HG02970 (cell line): ENCODE results near the gene GCNA.
"Not testable (repeated sequence)": the region's sequence is repeated elsewhere in the genome, so short reads cannot be mapped to it uniquely, and the experiment has no call there.

ENCODE experiments used
- ATAC-seq: cut with Tn5 transposase; IDR thresholded peaks from one replicate; pipeline ENCODE4 v1.9.1; 2021; ENCODE audit warnings: mild to moderate bottlenecking, moderate library complexity, moderate number of reproducible peaks; ENCODE audit not compliant: unreplicated experiment, low FRiP score

GCNA gene

DNA sequence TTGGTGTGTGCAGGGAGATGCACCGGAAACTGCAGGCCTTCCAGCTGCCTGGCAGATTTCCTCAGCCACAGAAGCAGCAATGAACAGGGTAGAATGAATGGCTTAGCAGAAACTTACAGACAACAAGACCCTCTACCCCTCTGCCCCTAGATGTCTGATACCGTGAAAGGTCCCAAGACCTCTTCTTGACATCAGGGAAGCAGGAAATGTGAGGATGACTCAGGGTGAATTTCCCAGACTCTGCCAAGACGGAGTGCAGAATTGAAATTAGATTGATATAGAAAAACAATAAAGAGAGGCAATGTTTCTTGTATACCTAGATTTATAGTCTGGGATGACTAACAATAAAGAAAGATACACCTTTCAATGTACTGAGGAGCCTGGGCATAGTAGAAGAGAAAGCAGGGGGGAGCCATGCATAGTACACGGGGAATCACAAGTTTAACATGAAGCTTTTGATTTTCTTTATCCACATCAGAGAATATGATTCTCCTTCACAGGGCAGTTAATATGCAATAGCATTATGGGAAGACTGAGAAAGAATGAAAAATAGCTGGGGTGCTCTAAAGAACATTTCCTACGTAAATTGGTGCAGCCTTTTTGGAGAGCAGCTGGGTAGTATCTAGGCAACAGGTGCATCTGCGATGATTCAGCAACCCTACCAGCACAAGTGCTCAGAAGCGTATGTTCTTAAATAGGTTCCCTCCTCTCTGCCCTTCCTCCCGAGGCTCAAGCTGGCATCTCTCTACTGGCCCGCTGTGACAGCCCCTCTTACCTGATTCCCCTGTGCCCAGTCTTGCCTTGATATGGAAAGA lies 58.4 kb downstream of the GCNA start:
- no peak for ATAC-seq

DNA sequence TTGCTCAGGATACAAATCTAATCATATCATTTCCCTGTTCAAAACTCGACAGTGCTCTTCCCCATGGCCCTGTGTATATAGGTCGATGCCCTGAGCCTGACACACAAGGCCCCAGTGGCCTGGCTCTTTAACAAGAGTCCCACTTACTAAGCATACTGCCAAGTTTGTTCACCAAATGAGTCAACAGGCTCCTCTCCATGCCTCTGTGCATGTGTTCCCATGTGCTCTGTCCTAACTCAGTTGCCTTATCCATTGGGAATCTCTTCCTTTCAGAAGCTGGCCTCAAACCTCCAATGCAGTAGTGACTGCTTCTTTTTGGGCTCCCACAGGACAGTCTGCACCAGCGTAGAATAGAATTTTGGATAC lies 59.0 kb downstream of the GCNA start:
- ATAC-seq, result no peak

DNA sequence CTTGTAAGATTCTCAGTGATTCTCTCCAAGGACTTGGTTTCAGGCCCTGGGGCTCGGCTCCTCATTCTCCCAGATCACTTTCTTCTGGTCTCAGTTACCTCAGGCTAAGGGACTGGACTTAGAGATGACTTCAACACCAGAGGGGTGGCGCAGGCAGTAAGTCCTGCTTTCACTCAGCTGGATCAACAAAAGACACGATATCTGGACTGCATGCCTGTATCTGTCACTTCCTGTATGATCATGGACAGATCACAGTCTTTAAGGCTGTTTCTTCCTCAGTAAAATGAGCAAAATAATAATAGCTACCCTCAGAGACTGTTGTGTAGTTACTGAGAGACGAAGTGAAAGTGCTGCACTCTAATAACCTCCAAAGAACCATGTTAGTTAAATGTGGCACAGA lies 59.6 kb downstream of the GCNA start:
- ATAC-seq, result no peak

DNA sequence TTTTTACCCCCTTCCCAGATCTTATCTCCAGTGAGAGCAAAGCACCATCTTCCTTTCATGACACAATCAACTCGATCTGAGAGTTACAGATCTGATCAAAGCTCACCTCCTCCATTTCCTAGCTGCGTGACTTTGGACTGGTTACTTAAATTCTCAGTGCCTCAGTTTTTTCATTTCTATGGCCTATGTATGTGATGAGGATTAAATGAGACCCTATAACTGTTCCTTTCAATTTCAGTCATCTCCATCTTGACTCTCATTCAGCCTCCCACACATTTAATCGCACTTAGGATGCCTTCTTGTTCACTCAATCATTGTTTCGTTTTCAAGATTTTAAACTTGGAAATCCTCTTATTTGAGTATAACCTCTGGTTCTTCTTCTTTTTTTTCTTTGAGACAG lies 60.2 kb downstream of the GCNA start:
- ATAC-seq, result no peak

DNA sequence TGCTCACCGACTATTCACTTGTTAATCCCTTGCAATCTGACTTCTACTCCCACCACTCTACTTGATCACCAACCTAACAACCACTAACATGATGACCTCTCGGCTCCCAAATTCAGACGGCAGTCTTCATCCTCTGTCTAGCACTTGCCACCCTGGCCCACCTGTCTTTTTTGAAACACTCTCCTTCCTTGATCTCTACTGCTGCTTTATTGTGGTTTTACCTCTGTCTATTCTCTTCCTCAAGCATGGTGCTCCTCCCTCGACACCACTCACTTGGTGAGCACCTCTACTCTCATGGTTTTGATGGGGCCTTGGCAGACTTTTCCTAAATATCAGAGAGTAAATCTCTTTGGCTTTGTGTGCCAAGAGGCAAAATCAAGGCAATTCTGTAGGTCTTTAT lies 61.8 kb downstream of the GCNA start:
- no peak for ATAC-seq

DNA sequence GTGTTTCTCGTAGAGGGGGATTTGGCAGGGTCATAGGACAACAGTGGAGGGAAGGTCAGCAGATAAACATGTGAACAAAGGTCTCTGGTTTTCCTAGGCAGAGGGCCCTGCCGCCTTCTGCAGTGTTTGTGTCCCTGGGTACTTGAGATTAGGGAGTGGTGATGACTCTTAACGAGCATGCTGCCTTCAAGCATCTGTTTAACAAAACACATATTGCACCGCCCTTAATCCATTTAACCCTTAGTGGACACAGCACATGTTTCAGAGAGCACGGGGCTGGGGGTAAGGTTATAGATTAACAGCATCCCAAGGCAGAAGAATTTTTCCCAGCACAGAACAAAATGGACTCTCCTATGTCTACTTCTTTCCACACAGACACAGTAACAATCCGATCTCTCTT lies 66.2 kb downstream of the GCNA start:
- not testable (repeated sequence) for ATAC-seq

DNA sequence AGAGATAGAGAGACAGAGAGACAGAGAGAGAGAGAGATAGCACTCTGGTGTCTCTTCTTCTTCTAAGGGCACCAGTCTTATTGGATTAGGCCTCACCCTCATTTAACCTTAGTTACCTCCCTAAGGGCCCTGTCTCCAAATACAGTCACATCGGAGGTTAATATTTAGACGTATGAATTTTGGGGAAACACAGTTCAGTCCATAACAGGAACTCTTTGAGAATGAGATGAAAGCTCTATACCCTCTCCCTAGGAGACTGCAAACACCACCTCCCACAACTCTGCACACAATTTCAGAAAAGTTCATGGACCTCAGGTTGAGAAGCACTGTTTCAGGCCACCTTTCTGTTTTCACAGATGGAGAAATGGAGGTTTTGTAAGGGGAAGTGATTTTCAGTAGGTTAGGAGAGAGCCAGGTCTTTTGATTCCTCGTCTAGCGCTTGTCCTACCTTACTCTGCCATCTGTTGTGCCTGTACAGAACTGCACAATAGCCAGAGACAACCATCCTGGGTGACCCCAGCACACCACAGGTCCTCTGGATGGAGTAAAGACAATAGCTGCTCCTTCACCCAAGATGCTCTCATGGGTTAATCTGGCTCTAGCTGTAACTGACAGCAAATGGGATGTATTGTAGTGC lies 72.2 kb downstream of the GCNA start:
- no peak for ATAC-seq

DNA sequence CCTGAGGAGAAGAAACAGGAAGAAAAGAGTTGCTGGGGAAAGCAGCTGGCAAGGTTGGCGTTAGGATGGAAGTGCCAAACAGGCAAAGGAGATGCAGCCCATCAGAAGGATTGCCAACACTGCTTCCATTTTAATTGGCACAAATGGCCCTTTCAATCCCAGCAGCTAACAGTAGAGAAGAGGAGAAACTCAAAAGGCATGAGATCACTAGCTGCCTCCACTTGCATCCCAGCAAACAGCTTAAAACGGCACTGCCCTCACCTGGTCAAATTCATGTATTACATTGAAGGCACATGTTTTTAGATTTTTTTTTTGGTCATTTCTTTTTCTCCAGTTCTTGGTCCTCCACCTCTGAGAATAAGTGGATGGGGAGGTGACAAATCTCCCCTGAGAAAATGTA lies 74.2 kb downstream of the GCNA start:
- no peak for ATAC-seq

DNA sequence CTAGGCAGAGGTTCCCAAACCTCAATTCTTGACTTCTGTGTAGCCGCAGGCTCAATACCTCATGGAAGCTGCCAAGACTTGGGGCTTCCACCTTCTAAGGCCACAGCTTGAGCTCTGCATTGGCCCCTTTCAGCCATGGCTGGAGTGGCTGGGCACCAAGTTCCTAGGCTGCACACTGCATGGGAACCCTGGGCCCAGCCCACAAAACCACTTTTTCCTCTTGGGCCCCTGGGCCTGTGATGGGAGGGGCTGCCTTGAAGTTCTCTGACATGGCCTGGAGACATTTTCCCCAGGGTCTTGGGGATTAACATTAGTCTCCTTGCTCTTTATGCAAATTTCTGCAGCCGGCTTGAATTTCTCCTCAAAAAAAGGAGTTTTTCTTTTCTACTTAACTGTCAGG lies 75.1 kb downstream of the GCNA start:
- no peak for ATAC-seq

DNA sequence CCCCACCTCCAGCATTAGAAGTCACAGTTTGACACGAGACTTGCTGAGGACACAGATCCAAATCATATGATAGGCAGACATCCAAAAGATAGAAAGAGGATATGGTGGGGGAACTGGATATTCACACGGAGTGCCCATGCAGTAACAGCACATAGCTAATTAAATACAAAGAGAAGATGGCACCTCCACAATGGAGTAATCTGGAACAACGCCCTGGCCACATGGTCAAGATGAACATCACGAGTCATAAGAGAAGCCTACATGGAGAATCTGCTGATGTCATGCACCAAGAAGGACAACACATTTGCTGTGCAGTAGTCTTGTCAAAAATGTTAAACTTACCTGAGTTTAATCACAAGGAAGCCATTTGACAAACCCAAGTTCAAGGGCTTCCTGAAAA lies 79.0 kb downstream of the GCNA start:
- ATAC-seq, result no peak

DNA sequence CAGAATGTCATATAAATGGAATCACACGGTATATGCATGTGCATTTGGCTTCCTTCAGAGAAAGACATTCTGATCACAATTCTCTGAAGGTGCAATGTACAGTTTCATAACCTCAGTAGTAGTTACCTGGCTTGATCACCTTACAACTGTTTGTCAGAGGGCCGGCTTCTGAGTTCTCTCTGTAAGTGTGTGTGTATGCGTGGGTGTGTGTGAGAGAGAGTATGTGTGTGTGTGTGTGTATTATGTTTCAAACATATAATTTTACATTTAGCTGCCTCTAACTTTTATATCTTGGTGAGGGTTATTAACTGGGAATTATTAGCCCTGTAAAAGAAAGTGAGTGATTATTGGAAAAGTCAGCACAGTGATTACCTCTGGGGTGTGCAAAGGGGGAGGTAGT lies 81.1 kb downstream of the GCNA start:
- no peak for ATAC-seq

DNA sequence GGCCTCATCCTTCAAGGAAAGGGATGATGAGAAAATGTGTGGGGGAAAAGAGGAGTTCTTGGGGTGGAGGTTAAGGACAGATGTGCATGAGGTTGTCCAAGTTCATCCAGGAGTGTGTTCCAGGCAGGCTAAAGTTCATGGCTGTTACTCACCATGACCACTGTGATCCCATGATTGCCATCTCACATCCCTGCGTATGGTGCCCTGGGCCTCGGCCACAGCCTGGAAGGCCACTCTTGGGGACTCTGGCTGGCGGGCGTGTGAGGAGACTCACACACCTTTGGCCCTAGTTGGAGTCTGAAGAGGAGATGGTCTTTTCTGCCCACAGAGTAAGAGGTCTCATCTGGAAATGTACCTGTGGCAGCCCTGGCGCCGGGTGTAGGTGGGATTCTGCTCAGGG lies 81.7 kb downstream of the GCNA start:
- no peak for ATAC-seq

DNA sequence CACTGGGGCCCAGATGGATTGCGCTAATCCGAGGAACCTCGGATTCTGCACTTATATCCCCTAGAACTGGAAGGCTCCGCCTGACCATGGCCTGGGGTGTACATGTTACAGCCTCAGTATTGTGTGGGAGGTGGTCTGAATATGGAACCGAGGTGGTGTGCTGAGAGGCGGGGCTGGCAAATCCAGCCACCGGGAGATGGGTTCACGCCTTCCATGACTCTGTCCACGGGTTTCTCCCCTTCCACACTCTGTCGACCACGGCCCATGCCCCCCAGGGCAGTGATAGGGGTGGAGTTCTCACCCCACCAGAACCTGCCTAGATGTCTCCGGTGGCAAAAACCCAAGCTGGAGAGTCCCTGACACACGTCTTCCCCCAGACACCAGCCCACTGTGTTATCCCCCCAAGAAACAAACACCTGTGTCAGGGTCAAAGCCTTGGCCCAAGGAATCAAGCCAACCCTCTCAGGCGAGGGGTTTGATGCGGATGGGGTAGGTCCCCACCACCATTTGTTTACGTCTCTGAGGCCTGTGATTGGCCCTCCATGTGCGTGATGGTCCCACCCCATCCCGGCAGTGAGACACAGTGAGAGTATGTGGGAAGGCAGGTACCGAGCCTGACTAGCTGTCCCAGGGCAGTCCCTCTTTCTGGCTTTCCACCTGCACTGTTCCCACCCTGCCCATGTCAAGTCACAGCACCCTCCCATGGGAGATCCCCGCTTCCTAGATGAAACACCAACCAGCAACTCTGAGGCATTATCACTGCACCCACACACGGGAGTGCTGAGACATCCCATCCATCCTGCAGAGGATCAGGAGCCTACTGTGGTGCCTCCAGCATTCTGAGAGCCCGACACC lies 82.6 kb downstream of the GCNA start:
- no peak for ATAC-seq

DNA sequence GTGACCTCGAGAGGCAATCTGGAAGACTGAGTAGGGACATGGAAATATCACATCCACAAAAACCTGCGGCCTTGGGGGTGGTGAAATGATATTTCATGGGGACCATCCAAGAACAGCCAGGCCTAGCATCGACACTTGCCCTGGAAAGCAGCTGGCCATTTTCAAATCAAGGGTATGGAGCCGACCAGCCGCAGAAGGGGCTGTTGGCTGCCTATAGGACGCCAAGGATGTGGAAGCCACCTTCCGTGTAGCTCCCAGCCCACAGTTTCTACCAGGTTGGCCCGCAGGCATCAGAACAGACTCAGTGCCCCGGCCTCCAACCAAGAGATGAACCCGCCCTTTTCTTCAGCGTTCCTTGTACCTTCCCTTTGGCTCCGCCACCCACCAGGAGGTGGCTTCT lies 83.7 kb downstream of the GCNA start:
- no peak for ATAC-seq

DNA sequence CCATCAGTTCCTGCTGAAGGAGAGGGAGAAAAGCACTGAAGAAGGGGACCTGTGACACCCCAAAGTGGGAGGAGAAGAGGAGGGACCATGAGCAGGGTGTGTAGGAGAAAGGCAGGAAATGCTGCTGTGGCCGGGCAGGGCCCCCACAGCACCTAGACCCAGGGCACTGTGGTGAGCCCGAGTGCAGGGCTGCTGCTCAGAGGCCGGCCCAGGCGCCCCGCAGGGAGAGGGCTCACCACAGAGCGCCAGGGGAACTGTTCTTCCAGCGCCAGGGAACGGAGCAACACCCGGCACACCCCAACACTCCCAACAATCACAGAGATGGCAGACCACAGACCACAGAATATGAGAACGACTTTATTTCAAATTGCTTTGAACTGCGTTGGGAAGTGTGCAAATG lies 84.4 kb downstream of the GCNA start:
- ATAC-seq, result not testable (repeated sequence)
